Mesendoderm (in vitro differentiated cells): ENCODE measurements around the gene PFKL.

Experiments
- DNase-seq: peaks from one replicate; pipeline ENCODE4 v3.0.0; 2013
- H2AK5ac ChIP-seq: 2 replicates; pipeline ENCODE4 v1.6.1; 2013; ENCODE audit warnings: low read length, inconsistent platforms
- H2BK120ac ChIP-seq: 2 replicates; pipeline ENCODE4 v1.6.1; 2013; ENCODE audit warnings: low read depth, mild to moderate bottlenecking, low read length, moderate library complexity, mixed read lengths
- H2BK15ac ChIP-seq: replicated peaks from 2 replicates; pipeline ENCODE4 v1.6.1; 2013; ENCODE audit warnings: low read depth, mild to moderate bottlenecking, moderate library complexity
- H2BK5ac ChIP-seq: 2 replicates; pipeline ENCODE4 v1.6.1; 2013; ENCODE audit warnings: low read length, inconsistent platforms
- H3K18ac ChIP-seq: 2 replicates; pipeline ENCODE4 v1.6.1; 2013; ENCODE audit warnings: mild to moderate bottlenecking, low read length, mixed read lengths
- H3K23ac ChIP-seq: one replicate; pipeline ENCODE4 v1.6.1; 2013; ENCODE audit warnings: low read length
- H3K27ac ChIP-seq: 2 replicates; pipeline ENCODE4 v1.5.1; 2013; ENCODE audit warnings: low read depth, mild to moderate bottlenecking, inconsistent platforms, low read length, moderate library complexity
- H3K27me3 ChIP-seq: 2 replicates; pipeline ENCODE4 v1.6.1; 2013; ENCODE audit warnings: low read length, control low read depth, mild to moderate bottlenecking, inconsistent platforms; ENCODE audit not compliant: insufficient read depth, poor library complexity
- H3K36me3 ChIP-seq: 2 replicates; pipeline ENCODE4 v1.6.1; 2013; ENCODE audit warnings: low read length, inconsistent platforms; ENCODE audit not compliant: control insufficient read depth, insufficient read depth
- H3K4ac ChIP-seq: one replicate; pipeline ENCODE4 v1.6.1; 2013; ENCODE audit warnings: low read depth, mild to moderate bottlenecking, low read length, moderate library complexity
- H3K4me1 ChIP-seq: 2 replicates; pipeline ENCODE4 v1.6.1; 2013; ENCODE audit warnings: low read depth, low read length, inconsistent platforms; ENCODE audit not compliant: control insufficient read depth
- H3K4me2 ChIP-seq: 2 replicates; pipeline ENCODE4 v1.6.1; 2013; ENCODE audit warnings: low read length
- H3K4me3 ChIP-seq: 2 replicates; pipeline ENCODE4 v1.5.1; 2013; ENCODE audit warnings: mild to moderate bottlenecking, low read length
- H3K56ac ChIP-seq: one replicate; pipeline ENCODE4 v1.6.1; 2013; ENCODE audit warnings: low read length
- H3K79me1 ChIP-seq: 2 replicates; pipeline ENCODE4 v1.6.1; 2013; ENCODE audit warnings: low read length, inconsistent platforms
- H3K79me2 ChIP-seq: 2 replicates; pipeline ENCODE4 v1.6.1; 2013; ENCODE audit warnings: mild to moderate bottlenecking, low read length; ENCODE audit not compliant: control insufficient read depth, insufficient read depth
- H3K9ac ChIP-seq: 2 replicates; pipeline ENCODE4 v1.6.1; 2013; ENCODE audit warnings: low read length, inconsistent platforms
- H4K5ac ChIP-seq: one replicate; pipeline ENCODE4 v1.6.1; 2013; ENCODE audit warnings: low read length
- H4K8ac ChIP-seq: one replicate; pipeline ENCODE4 v1.6.1; 2013; ENCODE audit warnings: low read depth, mild to moderate bottlenecking, control low read depth, low read length, moderate library complexity
- WGBS: extraction: QIAGEN DNeasy Blood & Tissue Kit; methylation state at CpG from one replicate; pipeline ENCODE4 v1.1.7; 2013; ENCODE audit warnings: low lambda C conversion rate, missing lambda C conversion rate; ENCODE audit not compliant: insufficient coverage; ENCODE audit errors: extremely low coverage; 5-methylcytosine and 5-hydroxymethylcytosine counted together

PFKL gene

GRCh38 chr21:44324854-44325107 is 24.9 kb downstream of the PFKL start:
- Histone ChIP-seq H3K4ac (no peak overlapping the region), H2BK120ac (no peak overlapping the region), H3K23ac (no peak overlapping the region), H3K27me3 (no peaks in the 10 kb centered on the region), H3K9ac (no peak overlapping the region), H3K27ac (no peak overlapping the region), H3K79me1 (no peaks in the 10 kb centered on the region), H3K36me3 (peaks cover 2% of the 10 kb centered on the region), H3K56ac (no peak overlapping the region), H3K79me2 (no peaks in the 10 kb centered on the region), H2BK5ac (no peak overlapping the region), H3K4me3 (no peak overlapping the region), H3K4me1 (no peaks in the 10 kb centered on the region), H3K18ac (no peak overlapping the region), H3K4me2 (no peak overlapping the region), H2BK15ac (no peak overlapping the region), H2AK5ac (no peak overlapping the region), H4K8ac (no peak overlapping the region), H4K5ac (no peak overlapping the region)
- DNase-seq = no peak
- WGBS = no CpG with 5 or more reads among the region's 11 CpGs

- no peak overlapping the region for H2BK120ac ChIP-seq
- no peak overlapping the region for H2BK5ac ChIP-seq
- no peak overlapping the region for H3K4ac ChIP-seq
- H3K27me3 ChIP-seq = no peaks in the 10 kb centered on the region
- H2BK15ac ChIP-seq = no peak overlapping the region
- no peak overlapping the region for H3K18ac ChIP-seq
- no CpG with 5 or more reads among the region's 44 CpGs for WGBS
- DNase-seq = no peak
- no peak overlapping the region for H3K4me2 ChIP-seq
- no peak overlapping the region for H3K27ac ChIP-seq
- no peak overlapping the region for H3K23ac ChIP-seq
- no peak overlapping the region for H4K8ac ChIP-seq
- H3K56ac ChIP-seq = no peak overlapping the region
- peaks cover 2% of the 10 kb centered on the region for H3K36me3 ChIP-seq
- H2AK5ac ChIP-seq = no peak overlapping the region
- H3K4me1 ChIP-seq = no peaks in the 10 kb centered on the region
- H4K5ac ChIP-seq = no peak overlapping the region
- no peaks in the 10 kb centered on the region for H3K79me2 ChIP-seq
- H3K79me1 ChIP-seq = no peaks in the 10 kb centered on the region
- H3K9ac ChIP-seq = no peak overlapping the region
- H3K4me3 ChIP-seq = no peak overlapping the region
These were observed 25.8 kb downstream of the PFKL start for GRCh38 chr21:44325386-44326271.

- no CpG with 5 or more reads among the region's 13 CpGs for WGBS
- no peak overlapping the region for H3K4ac ChIP-seq
- no peak overlapping the region for H4K8ac ChIP-seq
- H3K27me3 ChIP-seq = no peaks in the 10 kb centered on the region
- DNase-seq = no peak
- H3K4me2 ChIP-seq = no peak overlapping the region
- H2BK15ac ChIP-seq = no peak overlapping the region
- no peak overlapping the region for H3K4me3 ChIP-seq
- peaks cover 2% of the 10 kb centered on the region for H3K36me3 ChIP-seq
- no peak overlapping the region for H2BK5ac ChIP-seq
- H4K5ac ChIP-seq = no peak overlapping the region
- H3K79me1 ChIP-seq = no peaks in the 10 kb centered on the region
- no peak overlapping the region for H3K27ac ChIP-seq
- no peak overlapping the region for H3K18ac ChIP-seq
- no peak overlapping the region for H3K56ac ChIP-seq
- H2AK5ac ChIP-seq = no peak overlapping the region
- no peak overlapping the region for H3K23ac ChIP-seq
- no peak overlapping the region for H3K9ac ChIP-seq
- no peaks in the 10 kb centered on the region for H3K79me2 ChIP-seq
- H3K4me1 ChIP-seq = no peaks in the 10 kb centered on the region
- H2BK120ac ChIP-seq = no peak overlapping the region
These were observed 26.4 kb downstream of the PFKL start for GRCh38 chr21:44326272-44326647.

GRCh38 chr21:44326716-44327602 is 27.1 kb downstream of the PFKL start:
- Histone ChIP-seq H3K36me3 (peaks cover 2% of the 10 kb centered on the region), H3K4me1 (no peaks in the 10 kb centered on the region), H3K27me3 (no peaks in the 10 kb centered on the region), H2BK120ac (no peak overlapping the region), H3K4me2 (no peak overlapping the region), H4K8ac (no peak overlapping the region), H2BK15ac (no peak overlapping the region), H3K4ac (no peak overlapping the region), H3K9ac (no peak overlapping the region), H3K27ac (no peak overlapping the region), H3K56ac (no peak overlapping the region), H3K18ac (no peak overlapping the region), H3K23ac (no peak overlapping the region), H3K4me3 (no peak overlapping the region), H2BK5ac (no peak overlapping the region), H3K79me1 (no peaks in the 10 kb centered on the region), H4K5ac (no peak overlapping the region), H3K79me2 (no peaks in the 10 kb centered on the region), H2AK5ac (no peak overlapping the region)
- no CpG with 5 or more reads among the region's 26 CpGs for WGBS
- DNase-seq = no peak

- Histone ChIP-seq H3K4me2 (no peak overlapping the region), H3K27me3 (no peaks in the 10 kb centered on the region), H2BK15ac (no peak overlapping the region), H2BK5ac (no peak overlapping the region), H2BK120ac (no peak overlapping the region), H4K5ac (no peak overlapping the region), H3K79me2 (no peaks in the 10 kb centered on the region), H3K9ac (no peak overlapping the region), H3K18ac (no peak overlapping the region), H3K4ac (no peak overlapping the region), H3K56ac (no peak overlapping the region), H2AK5ac (no peak overlapping the region), H3K36me3 (peaks cover 2% of the 10 kb centered on the region), H4K8ac (no peak overlapping the region), H3K4me3 (no peak overlapping the region), H3K79me1 (no peaks in the 10 kb centered on the region), H3K23ac (no peak overlapping the region), H3K27ac (no peak overlapping the region), H3K4me1 (no peaks in the 10 kb centered on the region)
- no CpG with 5 or more reads among the region's 11 CpGs for WGBS
- DNase-seq = no peak
These were observed 27.7 kb downstream of the PFKL start for GRCh38 chr21:44327603-44327974.
